GM20431 (cell line): ENCODE results near the gene IFIT3.
"Not testable (repeated sequence)": the region's sequence is repeated elsewhere in the genome, so short reads cannot be mapped to it uniquely, and the experiment has no call there.

Experiments used
- in situ Hi-C: fragments of 300-500 bp; cut with MseI, MboI; formaldehyde crosslinking; loops from one replicate; pipeline ENCODE4 v1.15.0; 2020; ENCODE audit warnings: low sequenced_read_pairs; ENCODE audit not compliant: unreplicated experiment

IFIT3 gene

GRCh38 chr10:89327803-89328441 is at the start of gene IFIT3:
Gene IFIT3, plus strand, starts transcription at chr10:89327997. Its CDS starts 77 bp downstream, at chr10:89328074.
- in situ Hi-C loops, result no loop called here

DNA sequence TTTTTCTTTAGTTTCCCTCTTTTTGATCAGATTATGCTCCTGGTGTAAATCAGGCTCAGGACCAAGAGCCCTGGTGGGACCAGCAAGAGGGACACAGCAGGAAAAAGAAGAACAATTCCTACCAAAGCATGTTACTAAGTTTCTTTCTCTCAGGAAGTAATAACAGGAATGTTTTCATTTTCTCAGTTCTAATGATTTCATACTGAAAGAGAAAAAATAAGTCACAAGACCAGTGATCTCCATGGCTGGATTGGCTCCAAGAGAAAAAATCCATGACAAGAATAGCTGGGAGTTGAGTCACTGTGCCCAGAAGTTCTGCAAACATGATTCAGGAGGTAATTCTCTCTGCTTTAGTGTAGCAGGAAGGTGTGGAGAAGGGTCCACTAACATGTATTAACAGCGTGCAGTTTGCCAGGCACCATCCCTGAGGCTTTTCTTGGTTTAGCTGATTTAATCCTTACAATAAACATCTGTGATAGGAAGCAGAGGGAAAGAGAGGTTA is 49.7 kb upstream of the IFIT3 start:
- in situ Hi-C loops, result no loop called here

GRCh38 chr10:89278900-89279392 is 48.9 kb upstream of the IFIT3 start:
- in situ Hi-C loops, result no loop called here

DNA sequence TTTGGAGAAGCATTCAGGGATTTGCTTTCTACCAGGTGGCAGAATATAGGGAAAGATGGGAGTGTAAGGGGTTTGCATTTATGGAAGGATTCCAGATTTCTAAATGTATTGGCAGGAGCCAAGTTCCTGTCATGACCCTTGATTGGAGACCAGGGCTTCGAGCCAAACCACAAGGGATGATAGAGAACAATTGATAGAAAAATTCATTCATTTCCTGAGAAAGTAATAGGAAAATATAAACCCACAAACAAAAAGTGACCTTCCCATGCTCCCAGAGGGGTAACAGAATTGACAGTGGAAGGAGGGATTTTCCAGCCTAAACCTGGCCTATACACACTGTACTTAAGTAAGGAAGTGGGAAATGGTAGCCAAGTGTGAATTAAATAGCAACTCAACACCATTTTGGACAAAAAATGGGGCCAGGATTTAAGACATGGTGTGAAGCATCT is 48.4 kb upstream of the IFIT3 start:
- in situ Hi-C loops, result no loop called here

DNA sequence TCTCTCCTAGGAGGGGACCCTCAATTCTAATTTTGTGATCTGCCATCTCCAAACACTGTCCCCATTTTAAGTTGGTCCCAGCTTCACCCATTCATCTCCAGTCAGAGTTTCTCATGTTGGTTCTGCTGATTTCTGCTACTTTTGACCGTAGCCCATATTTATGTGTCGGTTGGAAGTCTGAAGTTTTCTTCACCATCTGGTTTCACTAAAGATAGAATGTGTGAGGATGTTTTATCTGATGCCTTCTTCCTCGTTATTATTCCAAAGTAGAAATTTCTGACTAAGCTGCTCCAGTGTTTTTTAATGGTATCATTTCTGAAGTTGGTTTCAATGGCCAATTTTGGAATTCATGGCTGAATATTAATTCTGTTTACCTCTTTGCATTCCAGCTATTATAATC is 47.3 kb upstream of the IFIT3 start:
- in situ Hi-C loops, result no loop called here

- in situ Hi-C loops, result no loop called here
Observed at GRCh38 chr10:89281606-89282395, 46.0 kb upstream of the IFIT3 start.

DNA sequence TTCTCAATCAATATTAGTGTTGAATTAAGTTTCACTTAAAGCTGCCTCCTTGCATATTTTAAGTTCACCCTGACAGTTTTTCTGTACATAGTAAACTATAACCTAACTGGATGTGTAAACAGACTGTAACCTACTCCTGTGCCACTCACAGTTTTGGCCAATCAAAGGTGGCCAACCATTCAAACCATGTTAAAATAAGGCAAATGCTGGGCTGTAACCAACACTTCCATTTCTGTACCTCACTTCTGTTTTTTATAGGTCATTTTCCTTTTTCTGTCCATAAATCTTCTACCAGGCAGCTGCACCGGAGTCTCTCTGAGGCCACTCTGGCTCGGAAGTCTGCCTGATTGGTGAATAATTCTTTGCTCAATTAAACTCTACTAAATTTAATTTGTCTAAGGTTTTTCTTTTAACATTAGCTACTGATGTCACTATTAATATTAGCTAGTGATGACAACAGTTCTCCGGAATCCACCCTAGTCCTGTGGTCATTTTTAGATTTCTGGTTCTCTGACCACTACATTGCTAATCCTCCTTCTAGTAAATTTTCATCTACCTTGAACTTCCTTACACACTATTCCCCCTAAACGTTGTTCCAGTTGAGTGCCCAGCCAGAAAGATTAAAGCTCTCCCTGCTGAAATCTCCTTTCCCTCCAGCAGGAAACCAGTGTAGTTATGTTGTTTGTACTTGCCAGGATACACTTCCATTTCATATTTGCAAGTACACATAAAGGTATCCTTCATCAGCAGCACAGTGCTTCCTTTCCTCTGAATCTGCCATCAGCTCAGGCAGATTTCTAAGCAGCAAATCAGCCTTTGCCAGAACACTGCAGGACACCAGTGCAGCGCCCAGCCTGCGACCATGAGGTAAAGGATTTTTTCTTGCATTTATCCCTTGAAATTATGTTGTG is 44.5 kb upstream of the IFIT3 start:
- in situ Hi-C loops, result no loop called here

- in situ Hi-C loops, result no loop called here
Observed at GRCh38 chr10:89283936-89284475, 43.8 kb upstream of the IFIT3 start.

DNA sequence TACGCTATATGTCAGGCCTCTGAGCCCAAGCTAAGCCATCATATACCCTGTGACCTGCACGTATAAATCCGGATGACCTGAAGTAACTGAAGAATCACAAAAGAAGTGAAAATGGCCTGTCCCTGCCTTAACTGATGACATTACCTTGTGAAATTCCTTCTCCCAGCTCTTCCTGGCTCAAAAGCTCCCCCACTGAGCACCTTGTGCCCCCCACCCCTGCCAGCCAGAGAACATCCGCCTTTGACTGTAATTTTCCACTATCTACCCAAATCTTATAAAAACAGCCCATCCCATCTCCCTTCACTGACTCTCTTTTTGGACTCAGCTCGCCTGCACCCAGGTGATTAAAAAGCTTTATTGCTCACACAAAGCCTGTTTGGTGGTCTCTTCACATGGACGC is 43.1 kb upstream of the IFIT3 start:
- in situ Hi-C loops, result not testable (repeated sequence)

DNA sequence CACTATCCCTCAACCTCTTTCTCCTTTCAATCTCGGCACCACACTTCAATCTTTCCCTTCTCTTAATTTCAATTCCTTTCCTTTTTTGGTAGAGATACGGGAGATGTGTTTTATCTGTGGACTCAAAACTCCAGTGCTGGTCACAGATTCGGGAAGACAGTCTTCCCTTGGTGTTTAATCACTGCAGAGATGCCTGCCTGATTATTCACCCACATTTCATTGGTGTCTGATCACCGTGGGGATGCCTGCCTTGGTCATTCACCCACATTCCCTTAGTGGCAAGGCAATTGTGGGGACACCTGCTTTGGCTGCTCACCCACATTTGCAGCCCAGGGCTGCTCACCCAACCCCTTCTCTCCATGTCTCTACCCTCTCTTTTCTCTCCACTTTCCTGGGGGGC is 42.5 kb upstream of the IFIT3 start:
- in situ Hi-C loops, result not testable (repeated sequence)

DNA sequence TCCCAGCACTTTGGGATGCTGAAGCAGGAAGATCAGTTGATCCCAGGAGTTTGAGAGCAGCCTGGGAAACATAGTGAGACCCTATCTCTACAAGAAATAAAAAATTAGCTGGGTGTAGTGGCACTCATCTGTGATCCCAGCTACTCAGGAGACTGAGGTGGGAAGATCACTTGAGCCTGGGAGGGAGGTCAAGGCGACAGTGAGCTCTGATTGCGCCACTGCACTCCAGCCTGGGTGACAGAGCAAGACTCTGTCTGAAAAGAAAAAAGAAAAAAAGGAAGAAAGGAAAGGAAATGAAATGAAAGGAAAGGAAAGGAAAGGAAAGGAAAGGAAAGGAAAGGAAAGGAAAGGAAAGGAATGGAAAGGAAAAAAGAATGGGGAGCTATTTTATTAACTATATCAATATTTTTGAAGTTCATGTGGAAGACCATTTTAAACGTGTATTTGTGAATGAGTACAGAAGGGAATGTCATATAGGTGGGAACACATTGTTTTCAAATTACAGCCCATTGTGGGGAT is 33.0 kb upstream of the IFIT3 start:
- in situ Hi-C loops, result no loop called here

DNA sequence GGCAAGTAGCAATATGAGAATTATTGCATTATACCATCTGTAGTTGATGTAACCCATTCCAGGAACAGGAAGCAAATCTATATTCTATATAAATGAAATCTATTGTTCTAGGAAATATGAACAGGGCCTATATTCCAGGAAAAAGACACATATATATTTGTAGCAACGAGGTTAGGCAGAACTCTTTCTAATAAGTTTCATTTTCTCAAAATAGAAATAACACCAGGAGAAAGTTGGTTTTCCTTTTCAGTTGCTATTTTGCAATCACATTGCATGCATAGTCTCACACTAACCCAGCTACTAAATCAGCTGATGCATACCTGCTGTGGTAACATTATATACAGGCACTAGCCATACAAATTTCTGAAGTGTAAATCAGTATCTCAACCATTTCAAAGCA is 32.2 kb upstream of the IFIT3 start:
- in situ Hi-C loops, result no loop called here

DNA sequence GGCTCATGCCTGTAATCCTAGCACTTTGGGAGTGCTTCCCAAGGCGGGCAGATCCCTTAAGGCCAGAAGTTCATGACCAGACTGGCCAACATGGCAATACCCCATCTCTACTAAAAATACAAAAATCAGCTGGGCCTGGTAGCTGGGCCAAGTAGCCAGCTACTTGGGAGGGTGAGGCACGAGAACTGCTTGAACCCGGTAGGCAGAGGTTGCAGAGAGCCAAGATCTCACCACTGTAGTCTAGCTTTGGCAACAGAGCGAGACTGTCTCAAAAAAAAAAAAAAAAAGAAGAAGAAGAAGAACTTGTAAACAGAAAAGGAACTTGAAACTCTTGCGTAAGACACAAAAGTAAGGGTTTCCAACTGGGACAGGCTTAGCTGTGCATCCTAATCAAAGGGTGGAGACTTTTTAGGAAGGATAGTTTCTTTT is 31.6 kb upstream of the IFIT3 start:
- in situ Hi-C loops, result no loop called here

DNA sequence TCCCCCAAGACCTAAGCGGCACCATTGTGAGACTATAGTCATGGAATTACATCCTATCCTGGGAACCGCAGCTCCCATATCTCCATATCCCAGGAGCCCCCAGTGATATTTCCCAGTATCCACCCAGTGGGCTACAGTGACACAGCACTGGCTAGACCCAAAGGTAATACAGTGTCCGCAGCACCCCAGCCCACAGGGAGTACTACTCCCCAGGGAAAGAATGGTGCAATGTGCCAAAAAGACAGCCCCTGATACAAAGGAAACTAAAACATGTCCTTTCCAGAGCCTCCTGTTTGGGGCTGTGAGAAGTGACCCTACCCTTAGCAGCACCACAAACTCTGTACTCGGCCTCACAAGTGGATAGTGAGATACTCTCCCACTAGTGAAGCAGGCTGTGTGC is 30.4 kb upstream of the IFIT3 start:
- in situ Hi-C loops, result no loop called here

- in situ Hi-C loops, result no loop called here
Observed at GRCh38 chr10:89297791-89298190, 30.0 kb upstream of the IFIT3 start.

DNA sequence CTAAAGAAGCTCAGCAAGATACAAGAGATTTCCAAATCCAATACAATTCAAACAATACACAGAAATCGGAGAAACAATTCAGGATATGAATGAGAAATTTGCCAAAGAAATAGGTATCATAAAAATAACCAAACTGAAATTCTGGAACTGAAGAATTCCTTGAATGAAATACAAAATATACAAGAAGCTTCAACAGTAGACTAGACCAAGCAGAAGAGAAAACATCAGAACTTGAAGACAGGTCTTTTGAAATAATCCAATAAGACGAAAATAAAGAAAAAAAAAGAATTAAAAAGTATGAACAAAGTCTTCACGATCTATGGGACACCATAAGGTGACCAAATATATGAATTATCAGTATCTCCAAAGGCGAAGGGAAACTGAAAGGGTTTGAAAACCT is 28.8 kb upstream of the IFIT3 start:
- in situ Hi-C loops, result no loop called here

DNA sequence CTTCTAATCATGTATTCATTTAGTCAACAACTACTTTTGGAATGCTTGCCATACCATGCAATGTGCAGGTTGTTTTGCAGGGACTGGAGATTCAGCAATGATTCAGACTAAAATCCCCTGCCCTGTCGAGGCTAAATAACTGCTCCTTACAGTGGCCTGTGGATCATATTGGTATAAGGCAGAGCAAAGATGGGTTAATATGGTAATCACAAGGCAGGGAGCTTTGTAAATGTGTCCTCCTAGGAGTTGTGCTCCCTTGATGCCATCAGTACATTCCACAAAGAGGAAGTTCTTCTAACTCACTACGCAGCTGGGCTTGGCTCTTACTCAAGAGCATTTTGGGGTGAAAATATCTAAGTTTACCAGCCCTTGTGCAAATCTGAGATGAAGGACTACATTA is 26.6 kb upstream of the IFIT3 start:
- in situ Hi-C loops, result no loop called here

DNA sequence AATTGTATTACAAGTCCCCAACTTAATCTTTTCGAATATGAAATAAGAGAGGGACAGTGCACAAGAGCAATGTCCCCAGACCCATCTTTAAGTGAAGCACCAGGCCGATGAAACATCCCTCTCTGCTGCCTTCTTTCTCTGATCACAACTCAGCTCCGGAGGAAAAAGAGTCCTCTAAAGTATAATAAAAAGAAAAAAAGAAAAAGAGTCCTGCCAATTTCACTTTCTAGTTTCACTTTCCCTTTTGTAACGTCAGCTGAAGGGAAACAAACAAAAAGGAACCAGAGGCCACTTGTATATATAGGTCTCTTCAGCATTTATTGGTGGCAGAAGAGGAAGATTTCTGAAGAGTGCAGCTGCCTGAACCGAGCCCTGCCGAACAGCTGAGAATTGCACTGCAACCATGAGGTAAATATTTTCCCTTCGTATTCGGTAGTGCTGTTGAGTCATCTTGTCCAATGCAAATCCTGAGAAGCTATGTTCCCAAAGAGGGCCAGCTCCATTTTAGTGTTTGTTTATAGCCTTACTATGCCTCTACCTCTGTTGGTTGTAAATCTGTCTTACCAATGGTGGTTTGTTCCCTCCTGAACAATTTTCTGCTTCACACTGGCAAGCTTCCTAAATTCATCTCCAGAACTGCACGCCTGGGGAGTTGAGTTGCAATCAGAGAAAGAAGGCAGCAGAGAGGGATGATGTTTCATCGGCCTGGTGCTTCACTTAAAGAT is 25.9 kb upstream of the IFIT3 start, which contains the start of gene IFIT2:
Gene IFIT2, plus strand, starts transcription at position 326 of the 725 bp plus-strand sequence. Its CDS starts 78 bp downstream, at position 404.
- in situ Hi-C loops, result no loop called here

GRCh38 chr10:89302625-89303024 is 25.2 kb upstream of the IFIT3 start:
- in situ Hi-C loops, result no loop called here
